K562 (cell line): ENCODE data around the gene TRIM32. TPM values are rescaled to one million over a fixed set of nuclear protein-coding genes. Genes with fewer than 3 reads are reported as not detected.

ENCODE experiments used
- ATAC-seq: fragments of 200-7000 bp; cut with Tn5 transposase; 3 replicates; pipeline ENCODE4 v1.9.1; 2020; ENCODE audit warnings: moderate library complexity
- BruUV-seq: library from RNA; stranded (reverse); fragments of 400-500 nt; replicated peaks from 2 replicates; lab custom pipeline; 2021; lab: Mats Ljungman, UMichigan
- CTCF ChIA-PET: fragments of 300-600 bp; formaldehyde crosslinking; extraction: SDS; loops from one replicate; lab custom pipeline; 2021; ENCODE audit warnings: low intra/inter-chr PET ratio; lab: Yijun Ruan, JAX
- POLR2A ChIA-PET: fragments of 300-600, 350-650 bp; sonication (Branson Sonifier 250); formaldehyde crosslinking; extraction: SDS; loops from one replicate; lab custom pipeline; 2021; ENCODE audit warnings: antibody characterized with exemption, inconsistent platforms; lab: Yijun Ruan, JAX
- DNase-seq, 4 experiments: peaks; one replicate each; pipeline versions ENCODE4 v3.0.0 to v3.0.0-alpha.2; 2011 to 2018; ENCODE audit warnings: low spot score in 3 of 4, mixed read lengths in 3 of 4; ENCODE audit errors: extremely low read depth in 1 of 4
- FAIRE-seq: peaks from 2 replicates; lab custom pipeline; 2011; peaks lifted over from hg19 to GRCh38; lab: Jason Lieb, UNC
- H2AFZ ChIP-seq: 2 replicates; pipeline ENCODE4 v1.6.0; 2011; ENCODE audit warnings: low read depth, low read length, control low read depth, inconsistent platforms
- H3K27ac ChIP-seq: fragments of 200-600 bp; 3 replicates; pipeline ENCODE4 v1.8.0; 2011; ENCODE audit warnings: low read depth, mild to moderate bottlenecking, control low read depth, inconsistent platforms, low read length, moderate library complexity, mixed read lengths; ENCODE audit errors: extremely low read depth
- H3K27me3 ChIP-seq, 2 experiments: fragments of 300-600 bp in 1 of 2; 2 replicates in 1 of 2; 3 replicates in 1 of 2; pipeline versions ENCODE4 v1.6.0 to v1.8.0; 2011; ENCODE audit warnings: inconsistent platforms in 2 of 2, low read length in 2 of 2, mild to moderate bottlenecking in 1 of 2, mixed read lengths in 1 of 2, moderate library complexity in 1 of 2; ENCODE audit not compliant: control insufficient read depth in 2 of 2, insufficient read depth in 2 of 2
- H3K36me3 ChIP-seq: fragments of 300-600 bp; 3 replicates; pipeline ENCODE4 v1.8.0; 2011; ENCODE audit warnings: mild to moderate bottlenecking, low read length, inconsistent platforms; ENCODE audit not compliant: control insufficient read depth, insufficient read depth
- H3K4me1 ChIP-seq, 2 experiments: fragments of 200-600 bp in 1 of 2; replicated peaks in 1 of 2; 2 replicates in 1 of 2; 3 replicates in 1 of 2; pipeline versions ENCODE4 v1.5.1 to v1.8.0; 2011; ENCODE audit warnings: inconsistent platforms in 2 of 2, low read length in 2 of 2, mild to moderate bottlenecking in 1 of 2, mixed read lengths in 1 of 2, moderate library complexity in 1 of 2; ENCODE audit not compliant: control insufficient read depth in 2 of 2, insufficient read depth in 2 of 2
- H3K4me2 ChIP-seq: 2 replicates; pipeline ENCODE4 v1.6.1; 2011; ENCODE audit warnings: low read length, control low read depth, inconsistent platforms, mixed read lengths; ENCODE audit not compliant: insufficient read depth
- H3K4me3 ChIP-seq: fragments of 200-600 bp; sonication (generic), shearing (Covaris generic); 2 replicates; pipeline ENCODE4 v1.5.1; 2016; ENCODE audit warnings: control low read depth, inconsistent platforms
- H3K79me2 ChIP-seq: fragments of 200-600 bp; 3 replicates; pipeline ENCODE4 v1.8.0; 2011; ENCODE audit warnings: low read length, inconsistent platforms; ENCODE audit not compliant: control insufficient read depth, insufficient read depth
- H3K9ac ChIP-seq, 2 experiments: 2 replicates each; pipeline versions ENCODE4 v1.6.0 to v1.6.1; 2011; ENCODE audit warnings: low read depth in 2 of 2, low read length in 2 of 2, control low read depth in 1 of 2, inconsistent platforms in 1 of 2, mild to moderate bottlenecking in 1 of 2, mixed read lengths in 1 of 2; ENCODE audit not compliant: insufficient read depth in 1 of 2
- H3K9me1 ChIP-seq: one replicate; pipeline ENCODE4 v1.6.0; 2011; ENCODE audit warnings: inconsistent platforms, mild to moderate bottlenecking, low read length, moderate library complexity; ENCODE audit not compliant: control insufficient read depth, insufficient read depth
- H3K9me3 ChIP-seq: replicated peaks from 2 replicates; pipeline ENCODE4 v1.5.1; 2011; ENCODE audit warnings: low read depth, low read length, inconsistent platforms; ENCODE audit not compliant: control insufficient read depth, insufficient read depth
- H4K20me1 ChIP-seq: replicated peaks from 2 replicates; pipeline ENCODE4 v1.6.1; 2011; ENCODE audit warnings: low read length, inconsistent platforms, mixed read lengths; ENCODE audit not compliant: control insufficient read depth, insufficient read depth
- CC2D1A ChIP-seq: fragments of 450-650 bp; IDR thresholded peaks from 2 replicates; pipeline ENCODE4 v1.6.1; 2017; ENCODE audit warnings: mild to moderate bottlenecking
- CCNT2 ChIP-seq: IDR thresholded peaks from 2 replicates; pipeline ENCODE4 v1.6.1; 2011; ENCODE audit warnings: borderline replicate concordance, low read depth, mild to moderate bottlenecking, moderate library complexity, mixed read lengths, low read length; ENCODE audit not compliant: insufficient read length; ENCODE audit errors: extremely low read depth
- CREM ChIP-seq: IDR thresholded peaks from 2 replicates; pipeline ENCODE4 v1.6.1; 2014; ENCODE audit warnings: antibody characterized with exemption, low read depth
- EP300 ChIP-seq: IDR thresholded peaks from 2 replicates; pipeline ENCODE4 v1.6.1; 2012; ENCODE audit warnings: low read length, improper control_type of control experiment
- MBD2 ChIP-seq: sonication (generic); IDR thresholded peaks from 2 replicates; pipeline ENCODE4 v1.6.1; 2016; ENCODE audit warnings: low read depth, borderline replicate concordance
- NELFE ChIP-seq: IDR thresholded peaks from 2 replicates; pipeline ENCODE4 v1.6.1; 2011; ENCODE audit warnings: mild to moderate bottlenecking; ENCODE audit not compliant: insufficient read depth, insufficient read length
- NFIC ChIP-seq: fragments of 450-650 bp; IDR thresholded peaks from 2 replicates; pipeline ENCODE4 v1.6.1; 2017; ENCODE audit warnings: mild to moderate bottlenecking, inconsistent platforms
- PHTF2 ChIP-seq: fragments of 250-450 bp; sonication (Bioruptor Pico); IDR thresholded peaks from 2 replicates; pipeline ENCODE4 v1.5.0; 2021; ENCODE audit warnings: mild to moderate bottlenecking
- POLR2AphosphoS2 ChIP-seq: IDR thresholded peaks from 2 replicates; pipeline ENCODE4 v1.6.1; 2012; ENCODE audit warnings: low read length, improper control_type of control experiment
- RBM15 ChIP-seq: fragments of 200-400 bp; formaldehyde crosslinking; IDR thresholded peaks from 2 replicates; pipeline ENCODE4 v1.6.1; 2018; ENCODE audit warnings: mild to moderate bottlenecking, low read length, moderate library complexity; ENCODE audit not compliant: insufficient read depth
- SRSF7 ChIP-seq: fragments of 200-400 bp; formaldehyde crosslinking; optimal IDR thresholded peaks from 2 replicates; pipeline ENCODE3; 2017; ENCODE audit warnings: mild to moderate bottlenecking, low read depth, low read length
- ZNF79 ChIP-seq: fragments of 250-450 bp; sonication (Bioruptor Pico); IDR thresholded peaks from 2 replicates; pipeline ENCODE4 v1.4.0; 2020; ENCODE audit warnings: low read depth, mild to moderate bottlenecking, moderate library complexity
- WGBS: fragments of 100-300 bp; shearing (Covaris generic); methylation state at CpG from one replicate; pipeline ENCODE4 v1.1.6; 2016; ENCODE audit warnings: low coverage, mixed read lengths; ENCODE audit not compliant: insufficient coverage; ENCODE audit errors: missing lambda C conversion rate; 5-methylcytosine and 5-hydroxymethylcytosine counted together
- in situ Hi-C: fragments of 300-500 bp; cut with MboI; formaldehyde crosslinking; loops from 4 replicates; pipeline ENCODE4 v1.15.0; 2018; ENCODE audit warnings: inconsistent platforms, mixed read lengths
- intact Hi-C: fragments of 100-400 bp; cut with micrococcal nuclease; formaldehyde crosslinking; loops from 2 replicates; pipeline ENCODE4 v1.14.2; 2022
- polyA plus RNA-seq, 8 experiments: library from polyadenylated mRNA; depleted of rRNA in 4 of 8; stranded (reverse) in 5 of 8; unstranded in 3 of 8; fragments of >200 nt; fragmentation: Nextera tagmentation in 2 of 8; fragmentation: Illumina TruSeq in 1 of 8; extraction: Ambion mirVana in 2 of 8; extraction: Trizol in 1 of 8; gene quantifications; 2 replicates each; pipeline versions ENCODE4 v1.2.1 to v1.2.3, GENCODE V29; 2011 to 2014; ENCODE audit warnings: inconsistent platforms in 1 of 8, missing spikeins in 1 of 8
- total RNA-seq, 7 experiments: library from RNA; depleted of rRNA in 6 of 7; stranded (reverse); fragments of >200 nt in 6 of 7; fragmentation: Illumina TruSeq in 2 of 7; extraction: Trizol in 2 of 7; gene quantifications; 2 replicates each; pipeline versions ENCODE4 v1.2.1 to v1.2.3, GENCODE V29; 2011 to 2021; ENCODE audit warnings: low replicate concordance in 1 of 7
- TF ChIP-seq, protein P1 (sequence below): fragments of 450-650 bp; IDR thresholded peaks from 2 replicates; pipeline ENCODE4 v1.6.1; 2017; ENCODE audit warnings: antibody characterized with exemption, mild to moderate bottlenecking
- TF ChIP-seq, protein P2 (sequence below): fragments of 250-450 bp; sonication (Bioruptor Pico); IDR thresholded peaks from 2 replicates; pipeline ENCODE4 v1.8.0; 2022; ENCODE audit warnings: moderate library complexity, mild to moderate bottlenecking, inconsistent platforms

The TRIM32 gene
- total and polyA plus RNA-seq, 9 of the 15 experiments (the other 6 are each of a cell fraction or from before 2014, with no cell fraction given), result 3.5 to 9.4 (median 5.9) TPM

DNA sequence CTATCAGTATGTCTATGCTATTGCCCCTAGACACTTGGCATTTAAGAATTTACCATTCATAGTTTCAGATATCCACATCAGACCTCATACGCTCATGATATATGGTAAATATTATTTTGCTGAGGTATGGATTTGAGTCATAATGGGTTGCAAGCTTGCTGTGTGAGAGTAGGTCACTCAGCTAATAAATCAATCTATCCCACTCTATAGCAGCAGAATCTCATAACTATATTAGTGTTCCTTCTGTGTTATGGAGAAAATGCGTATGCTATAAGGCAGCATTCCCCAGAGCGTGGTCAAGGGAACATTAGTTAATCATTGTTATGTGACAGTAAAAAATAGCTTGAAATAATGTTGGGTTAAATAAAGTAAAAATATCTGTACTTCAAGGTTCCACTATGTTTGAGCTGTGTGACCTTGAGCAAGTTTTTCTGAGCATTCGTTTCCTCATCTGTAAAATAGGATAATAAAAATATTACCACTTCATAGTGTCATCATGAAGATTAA is 7.7 kb downstream of the TRIM32 start:
- ATAC-seq (no peak), FAIRE-seq (no peak), DNase-seq (no peak)
- intact Hi-C loops (no loop called here), in situ Hi-C loops (no loop called here)
- H3K4me1 ChIP-seq, result peaks cover 0 to 13% of the 10 kb centered on the region in 2 experiments; a peak in 2 of 5 replicates
- no peaks in the 10 kb centered on the region for H4K20me1 ChIP-seq
- CTCF ChIA-PET, result interaction anchor here (0.7 kb wide), 1 partner anchor 45 kb away, joined by 3 read pairs; no protein-coding TSS in a partner anchor
- 85% methylated on average over 4 of the region's 4 CpGs for WGBS
- H3K36me3 ChIP-seq, result peaks cover 25% of the 10 kb centered on the region
- H3K9me3 ChIP-seq, result no peaks in the 10 kb centered on the region
- no peak overlapping the region for H3K27ac ChIP-seq
- H2AFZ ChIP-seq, result no peak overlapping the region
- H3K4me3 ChIP-seq, result no peak overlapping the region
- no peaks in the 10 kb centered on the region for H3K27me3 ChIP-seq
- H3K9ac ChIP-seq, result no peak overlapping the region
- POLR2A ChIA-PET, result no interaction called here
- no peak overlapping the region for H3K4me2 ChIP-seq
- no peaks in the 10 kb centered on the region for H3K9me1 ChIP-seq
- peaks cover 5% of the 10 kb centered on the region; the same call in 1 of the 3 replicates for H3K79me2 ChIP-seq
- BruUV-seq, result no TSS peak
- TF ChIP-seq SRSF7, result no peak
- no peak for TF ChIP-seq CREM
- no peak for TF ChIP-seq PHTF2 (CRISPR knock-in tag)
- TF ChIP-seq CC2D1A, result no peak
- TF ChIP-seq EP300, result no peak
- no peak for TF ChIP-seq MBD2
- TF ChIP-seq, protein P1, sequence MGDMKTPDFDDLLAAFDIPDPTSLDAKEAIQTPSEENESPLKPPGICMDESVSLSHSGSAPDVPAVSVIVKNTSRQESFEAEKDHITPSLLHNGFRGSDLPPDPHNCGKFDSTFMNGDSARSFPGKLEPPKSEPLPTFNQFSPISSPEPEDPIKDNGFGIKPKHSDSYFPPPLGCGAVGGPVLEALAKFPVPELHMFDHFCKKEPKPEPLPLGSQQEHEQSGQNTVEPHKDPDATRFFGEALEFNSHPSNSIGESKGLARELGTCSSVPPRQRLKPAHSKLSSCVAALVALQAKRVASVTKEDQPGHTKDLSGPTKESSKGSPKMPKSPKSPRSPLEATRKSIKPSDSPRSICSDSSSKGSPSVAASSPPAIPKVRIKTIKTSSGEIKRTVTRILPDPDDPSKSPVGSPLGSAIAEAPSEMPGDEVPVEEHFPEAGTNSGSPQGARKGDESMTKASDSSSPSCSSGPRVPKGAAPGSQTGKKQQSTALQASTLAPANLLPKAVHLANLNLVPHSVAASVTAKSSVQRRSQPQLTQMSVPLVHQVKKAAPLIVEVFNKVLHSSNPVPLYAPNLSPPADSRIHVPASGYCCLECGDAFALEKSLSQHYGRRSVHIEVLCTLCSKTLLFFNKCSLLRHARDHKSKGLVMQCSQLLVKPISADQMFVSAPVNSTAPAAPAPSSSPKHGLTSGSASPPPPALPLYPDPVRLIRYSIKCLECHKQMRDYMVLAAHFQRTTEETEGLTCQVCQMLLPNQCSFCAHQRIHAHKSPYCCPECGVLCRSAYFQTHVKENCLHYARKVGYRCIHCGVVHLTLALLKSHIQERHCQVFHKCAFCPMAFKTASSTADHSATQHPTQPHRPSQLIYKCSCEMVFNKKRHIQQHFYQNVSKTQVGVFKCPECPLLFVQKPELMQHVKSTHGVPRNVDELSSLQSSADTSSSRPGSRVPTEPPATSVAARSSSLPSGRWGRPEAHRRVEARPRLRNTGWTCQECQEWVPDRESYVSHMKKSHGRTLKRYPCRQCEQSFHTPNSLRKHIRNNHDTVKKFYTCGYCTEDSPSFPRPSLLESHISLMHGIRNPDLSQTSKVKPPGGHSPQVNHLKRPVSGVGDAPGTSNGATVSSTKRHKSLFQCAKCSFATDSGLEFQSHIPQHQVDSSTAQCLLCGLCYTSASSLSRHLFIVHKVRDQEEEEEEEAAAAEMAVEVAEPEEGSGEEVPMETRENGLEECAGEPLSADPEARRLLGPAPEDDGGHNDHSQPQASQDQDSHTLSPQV, result no peak
- TF ChIP-seq POLR2AphosphoS2, result no peak
- no peak for TF ChIP-seq ZNF79 (CRISPR knock-in tag)
- no peak for TF ChIP-seq CCNT2
- TF ChIP-seq, protein P2, sequence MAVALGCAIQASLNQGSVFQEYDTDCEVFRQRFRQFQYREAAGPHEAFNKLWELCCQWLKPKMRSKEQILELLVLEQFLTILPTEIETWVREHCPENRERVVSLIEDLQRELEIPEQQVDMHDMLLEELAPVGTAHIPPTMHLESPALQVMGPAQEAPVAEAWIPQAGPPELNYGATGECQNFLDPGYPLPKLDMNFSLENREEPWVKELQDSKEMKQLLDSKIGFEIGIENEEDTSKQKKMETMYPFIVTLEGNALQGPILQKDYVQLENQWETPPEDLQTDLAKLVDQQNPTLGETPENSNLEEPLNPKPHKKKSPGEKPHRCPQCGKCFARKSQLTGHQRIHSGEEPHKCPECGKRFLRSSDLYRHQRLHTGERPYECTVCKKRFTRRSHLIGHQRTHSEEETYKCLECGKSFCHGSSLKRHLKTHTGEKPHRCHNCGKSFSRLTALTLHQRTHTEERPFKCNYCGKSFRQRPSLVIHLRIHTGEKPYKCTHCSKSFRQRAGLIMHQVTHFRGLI (CRISPR knock-in tag), result no peak
- no peak for TF ChIP-seq NFIC
- TF ChIP-seq RBM15, result no peak
- TF ChIP-seq NELFE, result no peak
